NK-92 (cell line): ENCODE measurements around the gene CDK5RAP2.
"Not testable (repeated sequence)": the region's sequence is repeated elsewhere in the genome, so short reads cannot be mapped to it uniquely, and the experiment has no call there.

Experiments
- DNase-seq: peaks from one replicate; lab custom pipeline; 2025; ENCODE audit not compliant: unreplicated experiment; lab: John Stamatoyannopoulos, UW

The CDK5RAP2 gene

GRCh38 chr9:120592210-120592609, 12.2 kb upstream of the CDK5RAP2 start:
- no peak for DNase-seq

DNA sequence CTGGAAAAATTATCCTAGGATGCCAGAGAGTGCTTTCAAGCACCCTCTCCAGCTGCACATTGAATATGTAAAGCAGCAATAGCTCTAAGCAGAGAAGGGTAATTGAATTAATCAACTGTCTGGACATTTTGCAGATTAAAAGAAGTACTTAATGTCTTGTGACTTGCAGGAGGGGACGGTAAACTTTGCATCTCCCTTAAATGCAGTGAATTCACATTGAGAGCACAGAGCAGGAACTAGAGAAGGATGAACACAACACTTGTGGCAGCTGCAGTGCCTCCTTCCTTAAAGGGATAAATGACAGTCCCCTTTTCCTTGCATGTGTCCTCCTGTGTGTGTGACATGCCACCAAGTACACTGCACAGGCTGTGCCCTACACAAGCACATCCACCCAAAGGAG, 7.4 kb upstream of the CDK5RAP2 start:
- DNase-seq = no peak

GRCh38 chr9:120583958-120584369, 4.0 kb upstream of the CDK5RAP2 start:
- DNase-seq = no peak

DNA sequence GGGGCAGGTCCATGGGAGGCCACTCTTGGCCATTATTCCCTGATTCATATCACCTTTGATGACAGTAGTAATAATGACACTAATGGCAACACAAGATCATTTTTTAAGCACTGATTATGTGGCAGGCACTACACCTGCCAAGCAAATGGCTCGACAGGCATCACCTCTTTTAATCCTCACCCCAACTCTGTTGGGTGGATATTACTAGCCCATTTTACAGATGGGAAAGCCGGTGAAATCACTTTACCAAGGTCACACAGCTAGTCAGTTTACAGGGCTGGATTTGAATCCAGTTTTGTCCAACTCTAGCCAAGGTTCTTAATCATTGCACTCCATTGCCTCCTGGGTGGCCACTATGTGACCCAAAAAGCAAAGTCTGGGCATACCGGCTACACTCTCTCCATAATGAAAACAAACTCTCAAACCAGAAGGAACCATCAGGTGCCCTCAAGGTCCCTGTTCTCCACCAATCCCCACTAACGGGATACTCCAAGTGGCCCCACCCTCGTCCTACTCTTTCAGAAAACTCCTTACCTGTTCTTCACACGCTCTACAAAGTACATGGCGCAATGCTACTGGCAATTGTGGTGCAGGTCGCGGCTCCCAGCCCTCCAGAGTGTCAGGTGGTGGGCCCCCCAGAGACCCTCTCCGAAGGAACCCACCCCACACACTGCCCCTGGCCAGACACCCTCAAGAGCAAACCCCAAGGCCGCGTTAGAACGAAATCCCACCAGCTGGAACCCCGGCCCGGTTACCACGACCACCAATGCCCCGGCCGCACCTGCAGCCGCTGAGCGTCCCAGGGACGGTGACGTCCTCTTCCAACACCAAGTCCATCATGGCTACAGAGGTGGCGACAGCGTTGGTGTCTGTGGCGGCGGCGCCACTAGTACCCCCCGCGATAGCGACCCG, 572 bp downstream of the CDK5RAP2 start:
- DNase-seq = no peak

DNA sequence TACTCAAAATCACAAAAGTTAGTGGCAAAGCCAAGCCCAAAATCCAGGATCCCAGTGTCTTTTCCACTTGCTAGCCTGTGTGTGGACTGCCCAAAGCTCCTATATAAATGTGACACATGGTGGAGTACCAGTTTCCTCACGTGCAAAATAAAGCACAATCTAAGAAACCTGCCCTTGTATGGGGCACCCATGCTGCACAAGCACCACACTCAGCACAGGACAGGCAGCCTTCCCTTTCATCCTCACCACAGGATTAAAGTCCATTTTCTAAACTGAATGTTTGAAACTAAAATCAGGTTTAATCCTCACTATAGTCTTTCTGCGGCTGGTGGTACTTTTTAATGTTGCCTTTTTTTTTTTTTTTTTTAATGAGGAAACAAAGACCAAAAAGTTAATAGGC, 5.5 kb downstream of the CDK5RAP2 start:
- no peak for DNase-seq

GRCh38 chr9:120572472-120572871, 7.5 kb downstream of the CDK5RAP2 start:
- no peak for DNase-seq

GRCh38 chr9:120571443-120572257, 8.3 kb downstream of the CDK5RAP2 start:
- DNase-seq = no peak

GRCh38 chr9:120570296-120570695, 9.7 kb downstream of the CDK5RAP2 start:
- DNase-seq = no peak

DNA sequence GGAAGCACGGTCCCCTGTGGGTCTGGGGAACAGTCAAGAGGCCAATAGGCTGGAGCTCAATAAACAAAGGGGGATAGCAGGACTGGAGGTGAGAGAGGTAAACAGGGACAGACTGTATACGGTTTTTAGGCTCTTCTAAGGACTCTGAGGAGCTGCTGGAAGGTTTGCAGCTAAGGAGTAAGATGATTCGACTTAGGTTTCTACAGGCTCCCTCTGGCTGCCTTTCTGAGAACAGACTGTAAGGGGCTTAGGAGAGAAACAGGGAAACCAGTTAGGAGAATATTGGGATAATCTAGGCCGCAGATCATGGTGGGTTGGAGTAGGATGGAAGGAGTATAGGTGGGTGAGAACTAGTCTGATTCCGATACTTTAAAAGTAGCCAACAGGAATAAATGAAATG, 10.4 kb downstream of the CDK5RAP2 start:
- DNase-seq = no peak

GRCh38 chr9:120568816-120569215, 11.2 kb downstream of the CDK5RAP2 start:
- no peak for DNase-seq

- DNase-seq = no peak
These were observed 12.1 kb downstream of the CDK5RAP2 start for GRCh38 chr9:120567874-120568273.

- DNase-seq = no peak
These were observed 12.9 kb downstream of the CDK5RAP2 start for GRCh38 chr9:120567081-120567480.

- no peak for DNase-seq
These were observed 15.4 kb downstream of the CDK5RAP2 start for GRCh38 chr9:120564589-120564988.

- DNase-seq = no peak
These were observed 17.0 kb downstream of the CDK5RAP2 start for GRCh38 chr9:120562861-120563443.

DNA sequence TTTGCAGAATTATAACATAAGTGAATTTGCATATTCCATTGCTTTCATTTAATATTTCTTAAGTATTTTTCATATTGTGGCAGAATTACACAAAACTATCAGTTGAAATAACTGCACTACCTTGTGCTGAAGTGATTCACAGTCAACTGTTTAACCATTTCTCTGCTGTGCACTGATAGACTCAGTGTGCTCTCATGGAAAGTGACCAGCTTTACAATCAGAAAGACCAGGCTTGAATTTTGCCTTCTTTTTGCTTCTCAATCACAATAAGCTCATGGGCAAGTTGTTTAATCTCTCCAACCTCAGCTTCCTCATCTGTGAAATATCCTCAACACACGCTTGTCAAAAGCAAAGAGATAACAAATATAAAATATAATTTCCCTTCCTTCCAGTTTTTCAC, 18.3 kb downstream of the CDK5RAP2 start:
- no peak for DNase-seq

DNA sequence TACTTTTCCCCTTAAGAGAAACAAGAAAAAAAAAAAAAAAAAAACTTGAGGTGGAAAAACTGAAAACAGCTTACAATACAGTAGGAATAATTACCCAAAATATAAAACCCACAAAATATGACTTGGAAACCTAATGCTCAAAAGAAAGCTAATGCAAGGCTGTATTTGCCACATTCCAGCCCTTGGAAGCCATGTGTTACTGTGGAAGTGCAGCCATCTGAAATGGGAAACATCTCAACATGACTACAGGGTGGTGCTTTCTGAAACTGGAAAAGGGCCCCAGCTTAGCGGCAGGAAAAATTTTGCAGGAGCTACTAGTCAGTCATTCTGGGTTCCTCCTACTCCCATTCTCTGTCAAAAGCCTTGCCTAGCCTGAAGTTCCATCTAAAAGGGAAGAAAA, 20.4 kb downstream of the CDK5RAP2 start:
- no peak for DNase-seq

GRCh38 chr9:120558454-120558853, 21.5 kb downstream of the CDK5RAP2 start:
- DNase-seq = no peak

DNA sequence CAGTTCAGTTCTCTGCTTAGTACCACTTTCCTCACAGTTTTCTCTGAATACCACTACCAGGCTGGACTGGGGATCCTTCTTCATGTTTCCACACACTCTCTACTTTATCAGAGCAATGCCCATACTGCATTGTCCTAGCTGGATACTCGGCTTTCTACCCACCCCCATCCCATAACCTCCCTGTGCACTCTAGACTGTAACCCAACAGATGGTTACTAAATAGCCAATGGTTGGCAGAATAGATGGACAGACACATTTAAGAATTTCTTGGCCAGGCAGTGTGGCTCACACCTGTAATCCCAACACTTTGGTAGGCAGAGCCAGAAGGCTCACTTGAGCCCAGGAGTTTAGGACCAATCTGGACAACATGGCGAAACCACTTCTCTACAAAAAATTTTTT, 22.8 kb downstream of the CDK5RAP2 start:
- DNase-seq = no peak

DNA sequence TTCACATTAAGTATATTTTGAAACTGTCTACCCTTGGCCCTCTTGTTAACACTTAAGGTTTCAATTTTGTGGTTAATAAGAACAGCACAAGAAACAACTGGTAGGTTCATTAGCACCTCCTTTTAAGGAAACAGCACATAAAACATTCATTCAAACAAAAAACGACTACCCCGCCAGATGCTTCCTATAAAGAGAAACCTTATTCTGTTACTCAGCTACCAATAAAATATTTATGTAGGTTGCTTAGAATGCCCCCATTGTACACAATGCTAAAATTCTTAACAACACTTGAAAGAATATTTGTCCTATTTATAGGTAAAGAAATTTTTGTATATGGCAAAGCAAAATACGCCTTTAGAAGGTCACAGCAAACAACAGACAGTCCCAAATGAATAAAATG, 23.2 kb downstream of the CDK5RAP2 start:
- DNase-seq = no peak

GRCh38 chr9:120555839-120556238, 24.1 kb downstream of the CDK5RAP2 start:
- DNase-seq = no peak

GRCh38 chr9:120552210-120552704, 27.7 kb downstream of the CDK5RAP2 start:
- not testable (repeated sequence) for DNase-seq
